GM21367 (cell line): ENCODE data around the gene CDPF1.

Experiments
- ATAC-seq: cut with Tn5 transposase; IDR thresholded peaks from one replicate; pipeline ENCODE4 v1.9.1; 2021; ENCODE audit not compliant: unreplicated experiment

The CDPF1 gene

GRCh38 chr22:46259374-46259773, 9.3 kb upstream of the CDPF1 start:
- ATAC-seq = no peak

GRCh38 chr22:46256358-46256958, 6.4 kb upstream of the CDPF1 start:
- ATAC-seq = no peak

GRCh38 chr22:46251816-46252380, 1.8 kb upstream of the CDPF1 start:
- ATAC-seq = no peak

GRCh38 chr22:46251266-46251665, 1.2 kb upstream of the CDPF1 start:
- no peak for ATAC-seq

GRCh38 chr22:46250783-46251125, 661 bp upstream of the CDPF1 start:
- ATAC-seq = peak; percentile 7

GRCh38 chr22:46247443-46247975, 2.6 kb downstream of the CDPF1 start:
- no peak for ATAC-seq

- no peak for ATAC-seq
Measured at GRCh38 chr22:46246178-46246577, 3.9 kb downstream of the CDPF1 start.

GRCh38 chr22:46245511-46245910, 4.6 kb downstream of the CDPF1 start:
- ATAC-seq = no peak

GRCh38 chr22:46244771-46245170, 5.3 kb downstream of the CDPF1 start:
- ATAC-seq = no peak

- no peak for ATAC-seq
Measured at GRCh38 chr22:46242076-46242475, 8.0 kb downstream of the CDPF1 start.

GRCh38 chr22:46241396-46242007, 8.6 kb downstream of the CDPF1 start:
- ATAC-seq = no peak

- no peak for ATAC-seq
Measured at GRCh38 chr22:46240907-46241306, 9.2 kb downstream of the CDPF1 start.

GRCh38 chr22:46240506-46240905, 9.6 kb downstream of the CDPF1 start:
- no peak for ATAC-seq

- no peak for ATAC-seq
Measured at GRCh38 chr22:46240073-46240472, 10.0 kb downstream of the CDPF1 start.

- no peak for ATAC-seq
Measured at GRCh38 chr22:46239261-46240048, 10.6 kb downstream of the CDPF1 start.

GRCh38 chr22:46238541-46238940, 11.6 kb downstream of the CDPF1 start:
- no peak for ATAC-seq

GRCh38 chr22:46237453-46238124, 12.5 kb downstream of the CDPF1 start:
- no peak for ATAC-seq

- no peak for ATAC-seq
Measured at GRCh38 chr22:46234969-46235368, 15.1 kb downstream of the CDPF1 start.

GRCh38 chr22:46233231-46233630, 16.9 kb downstream of the CDPF1 start:
- ATAC-seq = no peak

- no peak for ATAC-seq
Measured at GRCh38 chr22:46230262-46230901, 19.7 kb downstream of the CDPF1 start.

GRCh38 chr22:46229701-46230100, 20.4 kb downstream of the CDPF1 start:
- ATAC-seq = no peak
